Activated gamma-delta T cell treated with Interleukin-2 at 50 U/mL for 16 hours (primary cell): ENCODE data around the gene PRRX1.

Experiments used
- DNase-seq: peaks from one replicate; pipeline ENCODE4 v3.0.0-alpha.2; 2020

The PRRX1 gene

DNA sequence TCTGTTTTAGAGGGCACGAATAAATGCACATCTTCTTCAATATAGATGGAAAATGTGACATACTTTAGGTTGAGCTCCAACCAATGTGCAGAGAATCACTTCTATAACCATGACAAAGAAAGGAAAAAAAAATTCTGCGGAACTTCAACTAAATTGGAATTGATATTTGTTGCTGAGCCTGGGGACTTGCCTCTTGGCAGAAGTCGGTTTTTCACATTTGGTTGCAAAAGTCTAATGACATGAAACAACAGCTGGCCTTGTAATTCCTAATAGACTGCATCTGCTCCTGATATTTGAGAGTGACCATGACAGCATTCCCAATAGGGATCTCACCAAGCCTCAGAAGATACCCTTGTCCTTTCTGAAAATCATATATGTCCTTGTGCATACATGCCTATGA is 112.8 kb downstream of the PRRX1 start:
- DNase-seq, result no peak
